PC-3 (cell line): ENCODE data around the gene USP54. TPM values are rescaled to one million over a fixed set of nuclear protein-coding genes. Genes with fewer than 3 reads are reported as not detected.

Experiments used
- ATAC-seq: fragments of 200-7000 bp; cut with Tn5 transposase; 2 replicates; pipeline ENCODE4 v1.9.1; 2020; ENCODE audit warnings: mild to moderate bottlenecking, moderate library complexity
- BruUV-seq: library from RNA; stranded (reverse); fragments of 400-500 nt; replicated peaks from 2 replicates; lab custom pipeline; 2021; lab: Mats Ljungman, UMichigan
- CTCF ChIA-PET: fragments of 300-600 bp; sonication (Branson Sonifier 250); formaldehyde crosslinking; loops from one replicate; lab custom pipeline; 2022; ENCODE audit warnings: antibody characterized with exemption; lab: Charles Lee
- POLR2A ChIA-PET: fragments of 300-600 bp; sonication (Branson Sonifier 250); formaldehyde crosslinking; loops from one replicate; lab custom pipeline; 2022; ENCODE audit warnings: antibody characterized with exemption; ENCODE audit not compliant: unreplicated experiment; lab: Charles Lee
- DNase-seq: peaks from one replicate; pipeline ENCODE4 v3.0.0-alpha.2; 2015
- H2AFZ ChIP-seq: fragments of 300-600 bp; sonication (generic); 2 replicates; pipeline ENCODE4 v1.6.0; 2016; ENCODE audit warnings: antibody characterized with exemption, low read length
- H3F3A ChIP-seq: fragments of 300-600 bp; sonication (generic); one replicate; pipeline ENCODE4 v1.6.0; 2017; ENCODE audit warnings: antibody characterized with exemption, low read length, control low read depth, mild to moderate bottlenecking; ENCODE audit not compliant: unreplicated experiment
- H3K27ac ChIP-seq: fragments of 300-600 bp; sonication (generic); 2 replicates; pipeline ENCODE4 v1.5.1; 2016; ENCODE audit warnings: mild to moderate bottlenecking, low read length
- H3K27me3 ChIP-seq: fragments of 300-600 bp; sonication (generic); 2 replicates; pipeline ENCODE4 v1.6.1; 2016; ENCODE audit warnings: low read length, mixed read lengths
- H3K36me3 ChIP-seq: fragments of 300-600 bp; sonication (generic); 2 replicates; pipeline ENCODE4 v1.6.1; 2016; ENCODE audit warnings: low read depth, mixed run types, low read length, mixed read lengths
- H3K4me1 ChIP-seq: fragments of 300-600 bp; sonication (generic); 2 replicates; pipeline ENCODE4 v1.5.1; 2016; ENCODE audit warnings: low read length; ENCODE audit not compliant: insufficient read depth
- H3K4me2 ChIP-seq: fragments of 300-600 bp; sonication (generic); 2 replicates; pipeline ENCODE4 v1.6.0; 2016; ENCODE audit warnings: low read length
- H3K4me3 ChIP-seq: fragments of 300-600 bp; sonication (generic); 2 replicates; pipeline ENCODE4 v1.5.1; 2016; ENCODE audit warnings: mild to moderate bottlenecking, low read length, mixed read lengths
- H3K79me2 ChIP-seq: fragments of 300-600 bp; sonication (generic); 2 replicates; pipeline ENCODE4 v1.6.1; 2017; ENCODE audit warnings: low read length, mixed read lengths
- H3K9ac ChIP-seq: fragments of 300-600 bp; sonication (generic); 2 replicates; pipeline ENCODE4 v1.6.0; 2016; ENCODE audit warnings: mild to moderate bottlenecking, low read length
- H3K9me2 ChIP-seq: fragments of 300-600 bp; sonication (generic); replicated peaks from 2 replicates; pipeline ENCODE4 v1.6.1; 2016; ENCODE audit warnings: mixed run types, low read length, mixed read lengths
- H3K9me3 ChIP-seq: fragments of 300-600 bp; sonication (generic); 2 replicates; pipeline ENCODE4 v1.6.1; 2016; ENCODE audit warnings: low read length, mixed read lengths
- H4K20me1 ChIP-seq: fragments of 300-600 bp; sonication (generic); 2 replicates; pipeline ENCODE4 v1.6.1; 2016; ENCODE audit warnings: low read length, mixed read lengths
- EZH2 ChIP-seq: fragments of 300-600 bp; sonication (generic); IDR thresholded peaks from one replicate; pipeline ENCODE4 v1.6.1; 2017; ENCODE audit warnings: antibody characterized with exemption, mild to moderate bottlenecking, low read length; ENCODE audit not compliant: unreplicated experiment
- EZH2phosphoT487 ChIP-seq: fragments of 300-600 bp; sonication (generic); IDR thresholded peaks from 2 replicates; pipeline ENCODE4 v1.6.1; 2018; ENCODE audit warnings: mild to moderate bottlenecking, antibody characterized with exemption, low read length, borderline replicate concordance
- intact Hi-C: fragments of 100-400 bp; cut with micrococcal nuclease; formaldehyde crosslinking; loops from 2 replicates; pipeline ENCODE4 v1.9.0; 2023
- total RNA-seq: library from RNA; depleted of rRNA; stranded (reverse); fragments of >200 nt; gene quantifications from 2 replicates; pipeline ENCODE4 v1.2.3, GENCODE V29; 2014
- TF ChIP-seq, protein P1 (sequence below): fragments of 300-600 bp; sonication (generic); conservative IDR thresholded peaks from 2 replicates; pipeline ENCODE4 v1.5.1; 2017; ENCODE audit warnings: antibody characterized with exemption, low read depth, mild to moderate bottlenecking, low read length

USP54 gene
- total RNA-seq, 1 experiment from 2014 or later: 43.7 TPM

DNA sequence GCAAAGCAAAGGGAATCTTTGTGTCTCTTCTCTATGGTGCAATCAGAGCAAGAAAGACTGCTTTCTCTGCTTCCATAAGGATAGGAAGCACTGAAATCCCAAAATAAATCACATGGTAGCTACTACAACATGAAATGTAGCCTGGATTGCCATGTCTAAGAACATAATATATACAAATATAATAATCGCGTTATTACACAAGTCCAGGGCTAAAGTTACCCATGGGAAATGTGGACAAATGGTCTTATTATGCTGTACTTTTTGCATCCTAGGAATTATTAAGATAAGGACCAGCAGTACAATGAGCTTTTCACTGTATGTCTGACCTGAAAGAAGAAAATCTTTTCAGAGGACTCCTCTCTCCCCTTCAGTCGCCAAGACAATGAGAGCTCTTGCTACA lies 71.8 kb downstream of the USP54 start:
- Histone ChIP-seq H4K20me1 (no peaks in the 10 kb centered on the region), H3K4me1 (peaks cover 6% of the 10 kb centered on the region; the same call in 1 of the 2 replicates), H3F3A (no peaks in the 10 kb centered on the region), H3K36me3 (peaks cover 35% of the 10 kb centered on the region; the same call in 1 of the 2 replicates), H3K9ac (no peak overlapping the region), H3K9me2 (no peaks in the 10 kb centered on the region), H3K27me3 (no peaks in the 10 kb centered on the region), H3K4me3 (no peak overlapping the region), H3K9me3 (no peaks in the 10 kb centered on the region), H2AFZ (no peak overlapping the region), H3K79me2 (no peaks in the 10 kb centered on the region), H3K4me2 (no peak overlapping the region), H3K27ac (no peak overlapping the region)
- no TSS peak for BruUV-seq
- ATAC-seq: no peak
- DNase-seq: no peak
- CTCF ChIA-PET: no interaction called here
- TF ChIP-seq EZH2phosphoT487: no peak
- TF ChIP-seq, protein P1, sequence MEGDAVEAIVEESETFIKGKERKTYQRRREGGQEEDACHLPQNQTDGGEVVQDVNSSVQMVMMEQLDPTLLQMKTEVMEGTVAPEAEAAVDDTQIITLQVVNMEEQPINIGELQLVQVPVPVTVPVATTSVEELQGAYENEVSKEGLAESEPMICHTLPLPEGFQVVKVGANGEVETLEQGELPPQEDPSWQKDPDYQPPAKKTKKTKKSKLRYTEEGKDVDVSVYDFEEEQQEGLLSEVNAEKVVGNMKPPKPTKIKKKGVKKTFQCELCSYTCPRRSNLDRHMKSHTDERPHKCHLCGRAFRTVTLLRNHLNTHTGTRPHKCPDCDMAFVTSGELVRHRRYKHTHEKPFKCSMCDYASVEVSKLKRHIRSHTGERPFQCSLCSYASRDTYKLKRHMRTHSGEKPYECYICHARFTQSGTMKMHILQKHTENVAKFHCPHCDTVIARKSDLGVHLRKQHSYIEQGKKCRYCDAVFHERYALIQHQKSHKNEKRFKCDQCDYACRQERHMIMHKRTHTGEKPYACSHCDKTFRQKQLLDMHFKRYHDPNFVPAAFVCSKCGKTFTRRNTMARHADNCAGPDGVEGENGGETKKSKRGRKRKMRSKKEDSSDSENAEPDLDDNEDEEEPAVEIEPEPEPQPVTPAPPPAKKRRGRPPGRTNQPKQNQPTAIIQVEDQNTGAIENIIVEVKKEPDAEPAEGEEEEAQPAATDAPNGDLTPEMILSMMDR: no peak
- TF ChIP-seq EZH2: no peak
- intact Hi-C loops: no loop called here
- POLR2A ChIA-PET: no interaction called here

DNA sequence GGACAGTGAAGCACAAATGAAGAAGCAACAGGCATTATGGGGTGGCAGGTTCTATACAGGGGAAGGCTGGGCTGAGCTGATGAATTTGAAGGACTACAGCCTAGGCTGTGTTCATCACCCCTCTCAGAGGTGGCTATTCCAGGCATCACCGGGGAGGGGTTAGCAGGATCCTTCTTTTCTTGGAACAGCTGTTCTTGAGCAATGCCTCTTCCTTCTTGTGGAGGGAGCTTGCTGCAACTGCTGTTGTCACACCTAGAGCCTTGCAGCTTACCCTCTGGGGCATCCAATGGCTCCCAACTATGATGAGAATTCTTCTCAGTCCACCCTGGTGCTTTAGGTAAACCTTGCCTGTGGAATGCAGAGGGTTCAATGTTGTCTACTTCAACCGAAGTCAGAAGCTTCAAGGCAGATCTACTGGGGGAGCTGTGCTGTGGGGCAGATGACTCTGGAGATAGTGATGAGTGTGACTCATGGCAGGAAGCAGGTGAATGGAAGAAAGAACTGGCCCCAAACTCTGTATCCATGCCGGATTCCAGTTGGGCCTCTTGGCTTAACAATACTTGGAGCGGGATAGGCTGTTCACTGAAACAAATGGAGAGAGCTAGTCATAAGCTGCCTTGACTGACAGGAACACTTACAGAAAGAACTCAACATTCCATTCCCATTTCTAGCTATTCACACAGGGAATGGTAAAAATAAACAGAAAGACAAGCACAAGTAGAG lies 73.8 kb downstream of the USP54 start:
- TF ChIP-seq, protein P1: no peak
- TF ChIP-seq EZH2: no peak
- TF ChIP-seq EZH2phosphoT487: no peak
- Histone ChIP-seq H3K27ac (no peak overlapping the region), H2AFZ (no peak overlapping the region), H3K9me3 (no peaks in the 10 kb centered on the region), H3K4me3 (no peak overlapping the region), H3K79me2 (no peaks in the 10 kb centered on the region), H3K9ac (no peak overlapping the region), H3F3A (no peaks in the 10 kb centered on the region), H3K4me2 (no peak overlapping the region), H3K4me1 (peaks cover 6% of the 10 kb centered on the region; the same call in 1 of the 2 replicates), H4K20me1 (no peaks in the 10 kb centered on the region), H3K27me3 (no peaks in the 10 kb centered on the region), H3K9me2 (no peaks in the 10 kb centered on the region), H3K36me3 (peaks cover 31% of the 10 kb centered on the region; the same call in 1 of the 2 replicates)
- ATAC-seq: peak; percentile 53
- no TSS peak for BruUV-seq
- ChIA-PET CTCF (no interaction called here), POLR2A (no interaction called here)
- DNase-seq: peak; percentile 59
- intact Hi-C loops: no loop called here

DNA sequence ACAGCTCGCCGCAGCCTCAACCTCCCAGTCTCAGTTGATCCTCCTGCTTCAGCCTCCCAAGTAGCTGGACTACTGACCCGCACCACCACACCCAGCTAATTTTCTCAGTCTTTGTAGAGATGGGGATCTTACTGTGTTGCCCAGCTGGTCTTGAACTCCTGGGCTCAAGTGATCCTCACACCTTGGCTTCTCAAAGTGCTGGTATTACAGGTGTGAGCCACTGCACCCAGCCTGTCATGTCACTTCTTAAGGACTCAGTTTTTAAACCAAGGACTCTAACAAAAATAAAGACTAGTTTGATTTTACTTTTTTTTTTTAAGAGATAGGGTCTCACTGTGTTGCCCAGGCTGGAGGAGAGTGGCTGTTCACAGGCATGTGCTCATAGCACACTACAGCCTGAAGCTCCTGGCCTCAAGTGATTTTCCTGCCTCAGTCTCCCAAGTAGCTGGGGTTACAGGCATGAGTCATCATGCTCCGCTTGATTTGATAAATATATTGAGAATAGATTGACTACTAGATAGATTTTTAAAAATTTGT lies 78.9 kb downstream of the USP54 start:
- Histone ChIP-seq H4K20me1 (no peaks in the 10 kb centered on the region), H3K27ac (no peak overlapping the region), H3K4me1 (no peaks in the 10 kb centered on the region), H3K9me2 (no peaks in the 10 kb centered on the region), H3K9me3 (no peaks in the 10 kb centered on the region), H2AFZ (no peak overlapping the region), H3K4me3 (no peak overlapping the region), H3K4me2 (no peak overlapping the region), H3K9ac (no peak overlapping the region), H3K36me3 (peaks cover 13% of the 10 kb centered on the region; the same call in 1 of the 2 replicates), H3F3A (no peaks in the 10 kb centered on the region), H3K27me3 (no peaks in the 10 kb centered on the region), H3K79me2 (no peaks in the 10 kb centered on the region)
- BruUV-seq: no TSS peak
- no peak for DNase-seq
- CTCF ChIA-PET: interaction anchor here (0.6 kb wide), 1 partner anchor 131 kb away, joined by 6 read pairs; no protein-coding TSS in a partner anchor
- no peak for ATAC-seq
- TF ChIP-seq, protein P1: no peak
- TF ChIP-seq EZH2: no peak
- no peak for TF ChIP-seq EZH2phosphoT487
- POLR2A ChIA-PET: interaction anchor here (0.6 kb wide), 1 partner anchor 16 kb away, joined by 5 read pairs; no protein-coding TSS in a partner anchor
- intact Hi-C loops: no loop called here
